ENCODE data around the gene ADAMTS5.

Gene ADAMTS5

DNA sequence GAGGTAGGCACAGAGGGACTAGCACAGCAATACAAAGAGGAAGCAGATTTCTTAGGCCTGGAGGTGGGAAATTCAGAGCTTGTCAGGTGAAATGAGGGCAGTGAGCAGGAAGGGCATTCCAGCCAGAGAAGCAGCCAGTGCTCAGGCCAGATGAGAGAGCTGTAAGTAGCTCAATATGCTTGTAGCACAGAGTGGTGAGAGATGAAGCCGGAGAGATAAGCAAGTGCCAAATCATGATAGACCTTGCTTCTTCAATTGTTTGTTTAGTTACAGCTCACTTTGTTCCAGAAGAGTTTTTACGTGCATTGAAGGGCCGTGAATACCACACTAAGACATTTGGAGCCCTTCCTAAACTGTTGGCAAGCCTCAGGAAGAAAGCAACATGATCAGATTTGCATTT is 79.6 kb downstream of the ADAMTS5 start:
- no peak for DNase-seq (ENCODE audit: low spot score)

DNA sequence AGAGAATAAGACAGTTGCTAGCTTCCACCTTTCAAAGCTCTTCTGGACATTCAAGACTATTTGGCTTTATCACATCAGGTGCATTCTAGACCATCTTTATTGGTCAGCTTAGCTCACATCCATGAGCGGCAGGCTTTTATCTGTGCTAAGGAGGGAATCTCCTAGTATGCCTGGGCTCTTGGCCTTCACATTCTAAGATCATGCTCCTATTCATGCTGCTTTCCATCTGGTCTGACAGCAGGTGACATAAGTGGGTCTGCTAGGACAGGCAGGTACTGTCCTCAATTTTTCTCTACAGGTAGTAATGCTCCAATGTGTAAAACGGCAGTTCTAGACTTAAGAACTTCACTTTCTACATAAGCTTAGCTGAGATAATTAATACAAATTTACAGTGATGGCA is 82.5 kb downstream of the ADAMTS5 start:
- DNase-seq (ENCODE audit: low spot score), result no peak

DNA sequence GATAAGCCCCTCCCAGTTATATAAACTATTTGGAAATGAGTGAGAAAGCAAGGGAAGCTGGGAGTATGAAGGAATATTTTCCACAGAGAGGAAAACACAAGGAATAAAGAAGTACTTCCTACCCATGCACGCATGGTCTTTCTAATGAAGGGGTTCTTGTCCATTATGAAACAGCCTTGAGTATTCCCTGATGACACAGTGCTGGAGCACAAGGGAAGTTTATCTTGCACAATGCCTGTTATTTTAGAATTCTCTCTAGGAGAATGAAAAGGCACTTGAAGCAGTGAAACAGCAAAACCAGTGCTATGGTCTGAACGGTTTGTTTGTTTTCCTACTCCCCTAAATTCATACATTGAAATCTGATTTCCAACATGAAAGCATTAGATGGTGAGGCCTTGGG is 83.1 kb downstream of the ADAMTS5 start:
- DNase-seq (ENCODE audit: low spot score), result no peak

DNA sequence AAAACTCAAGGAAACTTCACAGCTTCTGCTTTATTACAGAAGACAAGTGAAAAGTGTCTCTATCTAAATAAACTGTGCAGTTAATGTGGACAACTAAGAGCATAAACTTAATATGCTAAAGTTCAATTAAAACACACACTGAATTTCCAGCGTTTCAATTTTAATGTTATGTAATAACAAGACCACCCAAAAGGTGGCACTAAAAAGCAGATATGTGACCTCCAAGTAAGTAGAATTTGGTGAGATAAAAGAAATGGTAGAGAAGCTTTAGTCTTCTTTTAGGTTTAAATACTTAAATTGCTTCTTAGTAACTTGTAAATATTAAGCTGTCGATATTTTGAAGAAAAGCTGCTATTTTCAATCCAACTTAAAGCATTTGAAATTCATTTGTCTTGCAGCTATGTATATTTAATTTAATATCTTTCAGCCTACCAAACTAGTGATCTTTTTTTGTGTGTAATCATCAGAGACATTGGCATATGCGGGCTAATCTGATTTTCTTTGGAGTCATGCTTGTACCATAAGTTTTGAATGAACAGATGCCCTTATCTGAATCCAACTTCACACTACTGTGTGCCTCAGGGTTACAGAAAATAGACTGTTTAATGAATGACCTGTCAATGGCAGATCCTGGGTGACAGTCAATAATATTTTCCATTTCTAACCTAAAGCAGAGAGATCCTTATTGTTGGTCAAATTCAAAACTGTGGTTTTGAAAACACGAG is 85.2 kb downstream of the ADAMTS5 start:
- no peak for DNase-seq (ENCODE audit: low spot score)

DNA sequence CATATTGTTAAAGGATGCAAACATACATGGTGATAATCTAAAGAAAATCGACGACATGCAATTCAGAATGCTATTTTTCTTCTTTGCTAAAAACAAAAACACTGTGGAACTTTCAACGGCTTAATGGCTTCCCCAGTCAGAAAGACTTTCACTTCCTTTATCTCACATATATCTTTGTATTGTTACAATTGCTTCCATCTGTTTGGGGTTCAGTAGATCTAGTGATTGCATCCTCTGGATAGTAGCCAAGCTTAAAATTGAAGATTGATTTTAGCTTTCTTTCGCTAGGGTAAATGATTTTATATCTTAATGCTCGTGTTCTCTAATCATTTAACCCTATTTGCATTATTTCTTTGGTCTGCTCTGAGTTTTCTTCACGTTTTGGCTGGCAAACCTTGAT is 89.9 kb downstream of the ADAMTS5 start:
- DNase-seq (ENCODE audit: low spot score), result no peak

DNA sequence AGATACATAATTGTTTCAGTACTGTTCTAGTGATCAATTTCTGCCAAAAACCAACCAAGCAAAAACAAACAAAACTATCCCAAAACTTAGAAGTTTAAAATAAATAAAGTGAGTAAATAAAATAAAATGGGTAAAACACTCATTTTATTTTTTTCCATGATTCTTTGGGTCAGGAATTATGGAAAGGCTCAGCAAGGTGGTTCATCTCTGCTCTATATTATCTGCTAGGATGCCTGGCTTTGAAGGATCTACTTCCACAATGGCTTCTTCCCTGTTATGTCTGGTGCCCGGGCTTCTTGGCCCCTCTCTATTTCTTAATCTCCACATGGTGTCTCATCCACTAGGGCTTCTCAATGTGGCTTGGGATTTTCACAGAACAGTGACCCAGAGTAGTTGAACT is 92.5 kb downstream of the ADAMTS5 start:
- no peak for DNase-seq (ENCODE audit: low spot score)

Data from hematopoietic multipotent progenitor cell treated with erythropoietin and hydrocortisone succinate and interleukin-3 and kit ligand, for 17 days (in vitro differentiated cells).